Gastrocnemius medialis (tissue), 4 donors: ENCODE data around the gene B3GLCT. TPM values are rescaled to one million over a fixed set of nuclear protein-coding genes. Genes with fewer than 3 reads are reported as not detected.

Source experiments
- ATAC-seq, 2 donors: fragments of 150-250 bp; one replicate each; pipeline ENCODE4 v1.9.1; 2016
- DNase-seq, 2 donors: peaks; one replicate each; pipeline ENCODE4 v3.0.0-alpha.2; 2019
- H3K27ac ChIP-seq, 4 donors: fragments of 200-600 bp; sonication (generic); 1 replicate in 1 of 4; 2 replicates in 3 of 4; pipeline ENCODE4 v1.5.1; 2016 to 2018; ENCODE audit warnings: mild to moderate bottlenecking in 2 of 4, moderate library complexity in 1 of 4
- H3K27me3 ChIP-seq, 3 donors: fragments of 200-600 bp; sonication (generic) in 2 of 3; 1 replicate in 1 of 3; 2 replicates in 2 of 3; pipeline versions ENCODE4 v1.5.1 to v1.6.0; 2016 to 2019; ENCODE audit warnings: mild to moderate bottlenecking in 1 of 3, moderate library complexity in 1 of 3
- H3K36me3 ChIP-seq, 2 donors: fragments of 200-600 bp; sonication (generic) in 1 of 2; one replicate each; pipeline ENCODE4 v1.5.1; 2017 to 2018
- H3K4me1 ChIP-seq, 2 donors: fragments of 200-600 bp; sonication (generic) in 1 of 2; one replicate each; pipeline ENCODE4 v1.5.1; 2016 to 2017; ENCODE audit warnings: mild to moderate bottlenecking in 2 of 2
- H3K4me3 ChIP-seq, 4 donors: fragments of 200-600 bp; sonication (generic) in 3 of 4; 1 replicate in 1 of 4; 2 replicates in 3 of 4; pipeline ENCODE4 v1.5.1; 2016 to 2019; ENCODE audit warnings: mild to moderate bottlenecking in 2 of 4
- H3K9me3 ChIP-seq, 3 donors: fragments of 200-600 bp; sonication (generic) in 2 of 3; 1 replicate in 1 of 3; 2 replicates in 2 of 3; pipeline ENCODE4 v1.5.1; 2016 to 2019
- POLR2A ChIP-seq, 2 donors: fragments of 450-650 bp; IDR thresholded peaks; one replicate each; pipeline ENCODE4 v1.6.1; 2017; ENCODE audit warnings: antibody characterized with exemption in 2 of 2, mild to moderate bottlenecking in 2 of 2, moderate library complexity in 2 of 2
- in situ Hi-C, 4 donors: fragments of 200-750 bp; cut with MboI; loops; one replicate each; pipeline versions ENCODE4 v1.15.0 to v1.8.0; 2017; ENCODE audit warnings: low sequenced_read_pairs in 4 of 4
- intact Hi-C: fragments of 100-400 bp; cut with DNase I; formaldehyde crosslinking; loops from one replicate; pipeline ENCODE4 v1.15.1; 2023; ENCODE audit warnings: low total_unique reads
- total RNA-seq, 4 donors: library from RNA; depleted of rRNA; stranded (reverse); fragments of >200 nt; gene quantifications; one replicate each; pipeline versions ENCODE4 v1.1.0 to v1.2.3, GENCODE V29; 2016
- TF ChIP-seq, protein P1 (sequence below), 5 experiments: fragments of 450-650 bp in 3 of 5; fragments of 200-600 bp in 2 of 5; sonication (generic) in 2 of 5; IDR thresholded peaks in 4 of 5; conservative IDR thresholded peaks in 1 of 5; 1 replicate in 4 of 5; 2 replicates in 1 of 5; pipeline ENCODE4 v1.5.1; 2016 to 2019; ENCODE audit warnings: antibody characterized with exemption in 5 of 5, mild to moderate bottlenecking in 3 of 5, moderate library complexity in 3 of 5

The B3GLCT gene
- total RNA-seq, 4 donors from 2014 or later: 2.4 to 4.8 (median 3.6) TPM

DNA sequence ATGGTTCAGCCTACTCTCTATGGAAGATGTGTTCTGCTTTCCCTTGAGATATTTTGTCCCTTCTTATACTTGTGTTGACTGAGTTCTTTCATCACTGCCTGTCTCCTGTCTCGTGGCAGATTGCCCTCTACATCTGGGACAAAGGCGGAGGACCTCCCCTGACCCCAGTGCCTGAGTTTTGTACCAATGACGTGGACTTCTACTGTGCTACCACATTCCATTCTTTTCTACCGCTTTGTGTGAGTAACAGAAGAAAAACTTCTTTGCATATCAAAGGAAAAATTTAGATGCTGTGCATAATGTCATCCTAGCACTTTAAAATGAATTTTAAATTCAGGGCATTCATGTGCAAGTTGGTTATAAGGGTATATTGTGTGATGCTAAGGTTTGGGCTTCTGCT is 74.6 kb downstream of the B3GLCT start:
- intact Hi-C loops (no loop called here), in situ Hi-C loops (no loop called here)
- Histone ChIP-seq H3K4me1 (no peaks in the 10 kb centered on the region), H3K9me3 (peaks cover 0 to 15% (median 0%) of the 10 kb centered on the region in 3 donors), H3K4me3 (no peak overlapping the region), H3K36me3 (peaks cover 0 to 27% of the 10 kb centered on the region in 2 donors), H3K27me3 (no peaks in the 10 kb centered on the region), H3K27ac (no peak overlapping the region)
- no peak for TF ChIP-seq POLR2A (IDR thresholded peaks at IDR 0.05)
- TF ChIP-seq, protein P1, sequence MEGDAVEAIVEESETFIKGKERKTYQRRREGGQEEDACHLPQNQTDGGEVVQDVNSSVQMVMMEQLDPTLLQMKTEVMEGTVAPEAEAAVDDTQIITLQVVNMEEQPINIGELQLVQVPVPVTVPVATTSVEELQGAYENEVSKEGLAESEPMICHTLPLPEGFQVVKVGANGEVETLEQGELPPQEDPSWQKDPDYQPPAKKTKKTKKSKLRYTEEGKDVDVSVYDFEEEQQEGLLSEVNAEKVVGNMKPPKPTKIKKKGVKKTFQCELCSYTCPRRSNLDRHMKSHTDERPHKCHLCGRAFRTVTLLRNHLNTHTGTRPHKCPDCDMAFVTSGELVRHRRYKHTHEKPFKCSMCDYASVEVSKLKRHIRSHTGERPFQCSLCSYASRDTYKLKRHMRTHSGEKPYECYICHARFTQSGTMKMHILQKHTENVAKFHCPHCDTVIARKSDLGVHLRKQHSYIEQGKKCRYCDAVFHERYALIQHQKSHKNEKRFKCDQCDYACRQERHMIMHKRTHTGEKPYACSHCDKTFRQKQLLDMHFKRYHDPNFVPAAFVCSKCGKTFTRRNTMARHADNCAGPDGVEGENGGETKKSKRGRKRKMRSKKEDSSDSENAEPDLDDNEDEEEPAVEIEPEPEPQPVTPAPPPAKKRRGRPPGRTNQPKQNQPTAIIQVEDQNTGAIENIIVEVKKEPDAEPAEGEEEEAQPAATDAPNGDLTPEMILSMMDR (IDR thresholded peaks at IDR 0.05 in 4 of 5, conservative IDR thresholded peaks at IDR 0.05 in 1 of 5): no peak
- ATAC-seq (no peak), DNase-seq (no peak)

DNA sequence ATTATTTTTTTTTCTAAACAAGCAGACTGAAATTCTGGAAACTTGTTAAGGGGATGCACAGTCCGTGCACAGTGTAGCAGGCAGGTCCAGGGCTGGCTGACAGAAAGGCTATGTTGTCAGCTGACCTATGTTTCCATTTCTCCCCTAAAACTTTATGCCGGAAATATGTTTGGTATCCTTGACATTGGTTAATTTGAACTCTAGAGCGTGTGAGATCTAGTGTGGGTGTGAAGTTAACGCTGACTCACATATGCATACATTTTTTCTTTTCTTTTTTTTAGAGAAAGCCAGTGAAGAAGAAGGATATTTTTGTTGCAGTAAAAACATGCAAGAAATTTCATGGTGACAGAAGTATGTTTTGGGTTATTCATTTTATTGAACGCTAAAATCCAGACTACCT is 76.6 kb downstream of the B3GLCT start:
- Histone ChIP-seq H3K4me3 (no peak overlapping the region), H3K36me3 (peaks cover 0 to 8% of the 10 kb centered on the region in 2 donors), H3K9me3 (peaks cover 0 to 3% (median 0%) of the 10 kb centered on the region in 3 donors), H3K27ac (no peak overlapping the region), H3K27me3 (no peaks in the 10 kb centered on the region), H3K4me1 (no peaks in the 10 kb centered on the region)
- intact Hi-C loops (no loop called here), in situ Hi-C loops (no loop called here)
- ATAC-seq (no peak), DNase-seq (no peak)
- TF ChIP-seq, protein P1 (IDR thresholded peaks at IDR 0.05 in 4 of 5, conservative IDR thresholded peaks at IDR 0.05 in 1 of 5): no peak
- no peak for TF ChIP-seq POLR2A (IDR thresholded peaks at IDR 0.05)

DNA sequence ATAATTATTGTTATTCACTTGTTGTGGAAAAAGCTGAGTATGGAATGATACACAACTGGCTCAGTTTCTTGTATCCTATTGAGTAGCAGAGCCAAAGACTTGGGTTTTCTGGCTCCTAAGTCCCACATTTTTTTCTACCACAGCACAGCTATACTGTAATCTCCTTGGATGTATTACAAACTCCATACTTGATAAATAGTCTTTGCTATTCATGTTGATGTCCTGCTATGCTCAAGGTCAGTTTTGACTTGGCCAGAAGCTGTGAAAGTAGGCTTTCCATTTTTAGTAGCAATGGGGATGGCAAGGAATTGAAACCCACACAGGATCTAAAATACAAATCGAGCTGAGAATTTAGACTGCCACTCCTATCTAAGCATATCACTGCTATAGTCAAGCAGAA is 79.1 kb downstream of the B3GLCT start:
- Histone ChIP-seq H3K9me3 (no peaks in the 10 kb centered on the region), H3K27me3 (no peaks in the 10 kb centered on the region), H3K4me3 (no peak overlapping the region), H3K36me3 (peaks cover 0 to 8% of the 10 kb centered on the region in 2 donors), H3K27ac (no peak overlapping the region), H3K4me1 (no peaks in the 10 kb centered on the region)
- in situ Hi-C loops (no loop called here), intact Hi-C loops (no loop called here)
- ATAC-seq: no peak
- TF ChIP-seq, protein P1 (IDR thresholded peaks at IDR 0.05 in 4 of 5, conservative IDR thresholded peaks at IDR 0.05 in 1 of 5): no peak
- DNase-seq: no peak

DNA sequence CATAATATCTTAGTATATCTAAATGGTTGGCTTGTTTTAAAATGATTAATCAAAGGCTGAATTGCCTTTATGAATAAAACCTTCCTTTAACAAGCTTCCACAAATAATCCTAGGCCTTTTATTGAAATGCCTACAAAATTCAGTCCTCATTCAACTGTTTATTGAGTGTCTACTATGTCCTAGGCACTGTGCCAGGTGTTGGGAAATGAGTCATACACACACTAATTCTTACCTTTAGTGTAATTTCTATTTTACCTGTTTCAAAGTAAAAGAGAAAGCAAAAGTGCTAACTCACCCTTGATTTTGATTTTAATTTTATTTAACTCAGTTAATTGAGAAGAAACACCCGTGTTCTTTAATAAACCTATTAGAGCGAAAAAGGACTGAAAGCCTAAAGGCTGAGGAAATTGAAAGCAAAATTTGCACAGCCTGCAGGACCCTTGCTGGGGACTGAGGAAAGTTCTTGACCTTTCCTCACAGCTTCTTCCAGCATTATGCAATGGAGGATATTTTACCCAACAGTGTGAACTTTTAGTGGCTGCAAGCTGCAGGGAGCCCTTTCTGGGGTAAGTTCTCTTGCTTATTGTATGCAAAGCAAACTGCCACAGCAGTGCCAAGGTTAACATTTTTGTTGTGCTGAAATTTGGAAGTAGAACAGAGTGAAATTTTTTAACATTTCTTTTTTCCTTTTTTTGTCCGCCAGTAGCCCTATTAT is 83.1 kb downstream of the B3GLCT start:
- TF ChIP-seq POLR2A (IDR thresholded peaks at IDR 0.05): no peak
- DNase-seq: no peak
- intact Hi-C loops (no loop called here), in situ Hi-C loops (no loop called here)
- Histone ChIP-seq H3K36me3 (peaks cover 0 to 9% of the 10 kb centered on the region in 2 donors), H3K9me3 (no peaks in the 10 kb centered on the region), H3K27me3 (no peaks in the 10 kb centered on the region), H3K4me3 (no peak overlapping the region), H3K27ac (no peak overlapping the region), H3K4me1 (no peaks in the 10 kb centered on the region)
- ATAC-seq: no peak

DNA sequence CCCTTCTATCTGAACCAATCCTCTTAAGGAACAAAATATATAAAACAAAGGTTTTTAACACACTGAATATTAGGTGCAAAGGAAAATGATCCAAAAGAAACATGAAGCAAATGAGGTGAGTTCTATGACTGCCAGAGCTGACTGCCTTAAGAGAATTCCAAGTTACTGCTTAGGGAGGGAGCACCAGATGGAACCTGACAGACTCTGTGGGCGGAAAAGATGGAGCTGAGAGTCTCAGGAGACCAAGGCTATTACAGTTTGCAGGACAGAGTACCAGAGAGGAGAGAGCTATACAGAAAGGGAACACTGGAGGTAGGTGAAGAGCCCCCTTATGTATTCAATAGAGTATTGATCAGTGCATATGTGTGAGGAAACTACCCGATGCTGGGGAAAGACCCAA is 87.2 kb downstream of the B3GLCT start:
- no peaks in the 10 kb centered on the region for H3K27me3 ChIP-seq
- TF ChIP-seq, protein P1 (IDR thresholded peaks at IDR 0.05 in 4 of 5, conservative IDR thresholded peaks at IDR 0.05 in 1 of 5): no peak
- no peak for TF ChIP-seq POLR2A (IDR thresholded peaks at IDR 0.05)
- ATAC-seq (no peak), DNase-seq (no peak)
- intact Hi-C loops: loop anchor here (5.0 kb wide), 1 partner anchor 135 kb away; no protein-coding TSS in a partner anchor
- in situ Hi-C loops: no loop called here
- H3K4me1 ChIP-seq: no peaks in the 10 kb centered on the region
- H3K4me3 ChIP-seq: no peak overlapping the region
- H3K36me3 ChIP-seq: peaks cover 0 to 22% of the 10 kb centered on the region in 2 donors
- H3K9me3 ChIP-seq: no peaks in the 10 kb centered on the region
- H3K27ac ChIP-seq: no peak overlapping the region
